NCI-H524 treated with DMSO at 0.1 percent for 48 hours (cell line): ENCODE results near the gene BUD31.
"Not testable (repeated sequence)": the region's sequence is repeated elsewhere in the genome, so short reads cannot be mapped to it uniquely, and the experiment has no call there.

Source experiments
- DNase-seq: peaks from one replicate; lab custom pipeline; 2025; lab: John Stamatoyannopoulos, UW

The BUD31 gene

DNA sequence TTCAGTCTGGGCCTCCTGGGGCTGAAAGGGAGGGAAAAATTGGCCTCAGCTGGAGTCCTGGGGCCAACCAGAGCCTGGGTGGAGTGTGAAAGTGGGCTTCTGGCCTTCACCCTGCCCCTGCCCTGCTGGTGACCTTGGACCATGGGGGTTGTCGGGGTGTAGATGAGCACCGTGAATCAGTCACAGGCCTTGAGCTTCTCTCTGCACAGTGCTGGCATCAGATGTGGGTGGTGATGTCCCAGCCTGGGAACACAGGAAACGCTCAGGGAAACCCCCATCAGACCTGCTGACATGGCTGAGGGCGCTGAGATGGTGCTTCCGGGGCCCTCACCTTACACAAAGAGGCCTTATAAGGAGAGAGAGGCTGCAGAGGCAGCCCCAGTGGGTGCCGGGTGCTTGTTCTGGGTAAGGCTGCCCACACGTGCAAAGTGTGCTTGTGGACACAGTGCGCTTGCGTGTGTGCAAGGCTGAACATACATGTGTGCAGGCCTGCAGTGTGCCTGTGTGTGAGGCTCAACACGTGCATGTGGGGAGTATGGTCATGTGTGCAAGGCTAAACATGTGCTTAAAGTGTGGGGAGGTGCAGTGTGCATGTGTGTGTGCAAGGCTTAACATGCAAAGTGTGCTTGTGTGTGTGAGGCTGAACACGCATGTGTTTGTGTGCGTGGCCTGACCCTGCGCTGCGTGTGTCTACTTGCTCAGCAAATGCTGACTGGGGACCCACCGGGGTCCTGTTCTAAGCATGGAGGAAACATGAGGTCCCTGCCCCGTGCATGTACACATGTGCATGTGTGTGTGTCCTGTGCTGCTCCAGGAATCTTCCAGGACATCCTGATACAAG, 27.7 kb upstream of the BUD31 start:
- DNase-seq = no peak

DNA sequence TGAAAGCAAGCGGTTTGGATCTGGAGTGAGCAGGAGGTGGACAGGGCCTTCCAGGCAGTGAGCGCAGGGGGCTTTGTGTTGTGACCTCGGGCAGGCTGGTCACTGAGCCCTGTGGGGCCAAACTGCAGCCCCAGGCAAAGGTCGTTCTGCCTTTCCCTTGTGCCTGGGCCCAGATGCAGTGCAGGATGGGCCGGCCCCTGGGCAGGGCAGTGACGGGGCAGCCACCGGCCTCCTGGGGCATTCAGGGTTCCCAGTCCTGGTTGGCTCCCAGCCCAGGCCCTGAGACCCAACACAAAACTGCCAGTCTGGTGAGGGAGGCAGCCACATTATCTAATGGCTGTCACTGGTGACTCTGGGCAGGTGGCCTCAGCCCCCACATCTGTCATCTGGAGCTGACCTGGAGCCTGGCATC, 27.1 kb upstream of the BUD31 start:
- DNase-seq = no peak

DNA sequence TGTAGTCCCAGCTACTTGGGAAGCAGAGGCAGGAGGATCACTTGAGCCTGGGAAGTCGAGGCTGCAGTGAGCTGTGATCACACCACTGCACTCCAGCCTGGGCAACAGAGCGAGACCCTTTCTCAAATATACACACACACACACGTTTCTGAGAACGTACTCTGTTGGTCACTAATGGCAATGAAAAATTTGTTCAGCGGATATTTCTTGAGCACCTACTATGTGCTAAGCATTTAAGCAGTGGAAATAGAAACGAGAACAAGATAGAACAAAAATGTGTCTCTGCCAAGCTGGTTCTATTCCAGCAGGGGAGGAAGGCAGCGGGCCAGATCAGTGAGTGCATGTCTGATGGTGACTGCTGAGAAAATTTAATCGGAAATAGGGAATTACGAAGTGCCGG, 25.6 kb upstream of the BUD31 start:
- no peak for DNase-seq

DNA sequence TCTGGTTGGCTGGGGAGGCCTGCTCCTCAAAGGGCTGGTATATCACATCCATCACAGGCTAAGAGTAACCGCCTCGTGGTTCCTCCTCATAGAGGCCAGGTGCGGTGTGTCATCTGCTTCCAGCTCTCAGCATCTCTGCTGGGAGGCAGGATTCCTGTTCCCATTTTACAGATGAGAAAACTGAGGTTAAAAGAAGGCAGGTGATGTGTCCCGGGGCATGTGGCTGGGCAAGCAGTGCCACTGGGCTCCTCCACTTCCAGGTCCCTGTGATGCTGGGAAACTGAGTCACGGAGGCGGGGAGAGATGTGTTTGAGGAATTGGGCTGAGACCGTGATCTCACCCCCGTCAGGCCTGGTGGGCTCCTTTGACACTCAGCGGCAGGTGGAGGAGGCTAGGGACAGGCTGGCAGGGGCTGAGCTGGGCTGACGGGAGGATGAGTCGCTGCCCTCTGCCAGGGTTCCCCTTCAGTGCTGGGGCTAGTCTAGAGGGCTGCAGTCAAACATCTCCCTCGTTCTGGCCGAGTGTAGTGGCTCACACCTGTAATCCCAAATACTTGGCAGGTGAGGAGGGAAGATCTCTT, 24.9 kb upstream of the BUD31 start:
- no peak for DNase-seq

DNA sequence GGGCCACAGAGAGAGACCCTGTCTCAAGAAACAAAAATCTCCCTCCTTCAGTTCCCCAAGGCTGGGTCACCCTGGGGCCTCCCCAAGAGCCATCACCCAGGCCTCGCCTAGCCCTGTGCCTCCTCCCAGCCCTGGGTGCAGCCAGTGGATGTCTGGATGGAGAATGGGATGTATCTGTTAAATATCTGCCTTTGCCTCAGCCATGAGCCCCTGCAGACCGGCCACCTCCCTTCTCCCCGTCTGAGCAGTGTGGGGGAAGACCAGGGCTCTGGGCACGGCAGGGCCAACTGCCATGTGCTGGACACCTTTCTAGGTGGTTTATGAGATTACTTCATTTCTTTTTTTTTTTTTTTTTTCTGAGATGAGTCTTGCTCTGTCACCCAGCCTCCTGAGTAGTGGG, 24.2 kb upstream of the BUD31 start:
- no peak for DNase-seq

DNA sequence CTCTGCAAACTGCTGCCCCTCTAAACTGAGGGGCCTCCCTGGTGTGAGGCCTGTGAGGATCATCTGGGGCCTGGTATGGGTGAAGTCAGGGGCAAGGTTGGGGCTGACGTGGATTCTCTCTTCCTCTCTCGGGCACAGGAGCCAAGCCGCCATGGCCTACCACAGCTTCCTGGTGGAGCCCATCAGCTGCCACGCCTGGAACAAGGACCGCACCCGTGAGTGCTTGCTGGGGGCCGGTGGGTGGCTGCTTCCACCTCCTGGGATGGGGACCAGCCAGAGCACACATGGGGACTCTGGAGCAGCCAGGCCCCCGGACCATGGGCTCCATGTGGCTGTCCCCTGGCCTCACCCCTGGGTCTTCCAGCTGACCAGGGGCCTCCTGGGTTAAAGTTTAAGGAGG, 23.2 kb upstream of the BUD31 start:
- DNase-seq = no peak

DNA sequence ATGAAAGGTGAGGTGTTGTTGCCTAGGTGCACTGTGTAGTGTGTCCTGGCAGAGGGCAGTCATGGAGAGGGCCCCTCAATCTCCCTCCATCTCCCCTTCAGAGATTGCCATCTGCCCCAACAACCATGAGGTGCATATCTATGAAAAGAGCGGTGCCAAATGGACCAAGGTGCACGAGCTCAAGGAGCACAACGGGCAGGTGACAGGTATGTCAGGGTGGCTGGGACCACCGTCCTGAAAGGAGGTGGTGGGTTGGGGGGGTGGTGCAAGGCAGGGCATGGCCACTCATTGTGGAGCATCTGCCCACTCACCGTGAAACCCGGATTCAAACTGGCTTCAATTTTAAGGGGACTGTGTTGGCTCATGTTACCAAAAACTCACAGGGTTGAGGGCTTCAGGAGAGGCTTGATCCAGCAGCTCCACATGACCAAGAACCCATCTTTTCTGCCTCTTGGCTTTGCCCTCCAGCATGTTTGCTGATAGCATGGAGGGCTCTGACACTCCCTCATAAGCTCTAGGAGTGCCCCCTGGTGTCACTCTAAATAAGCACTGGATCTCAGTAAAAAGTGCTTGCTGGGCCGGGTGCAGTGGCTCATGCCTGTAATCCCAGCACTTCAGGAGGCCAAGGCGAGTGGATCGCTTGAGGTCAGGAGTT, 22.1 kb upstream of the BUD31 start:
- no peak for DNase-seq

DNA sequence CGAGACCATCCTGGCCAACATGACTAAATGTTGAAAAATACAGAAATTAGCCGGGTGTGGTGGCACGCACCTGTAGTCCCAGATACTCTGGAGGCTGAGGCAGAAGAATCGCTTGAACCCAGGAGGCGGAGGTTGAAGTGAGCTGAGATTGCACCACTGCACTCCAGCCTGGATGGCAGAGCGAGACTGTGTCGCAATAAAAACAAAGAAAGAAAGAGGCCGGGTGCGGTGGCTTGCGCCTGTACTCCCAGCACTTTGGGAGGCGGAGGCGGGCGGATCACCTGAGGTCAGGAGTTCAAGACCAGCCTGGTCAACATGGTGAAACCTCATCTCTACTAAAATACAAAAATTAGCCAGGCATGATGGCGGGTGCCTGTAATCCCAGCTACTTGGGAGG, 21.5 kb upstream of the BUD31 start:
- DNase-seq = not testable (repeated sequence)

DNA sequence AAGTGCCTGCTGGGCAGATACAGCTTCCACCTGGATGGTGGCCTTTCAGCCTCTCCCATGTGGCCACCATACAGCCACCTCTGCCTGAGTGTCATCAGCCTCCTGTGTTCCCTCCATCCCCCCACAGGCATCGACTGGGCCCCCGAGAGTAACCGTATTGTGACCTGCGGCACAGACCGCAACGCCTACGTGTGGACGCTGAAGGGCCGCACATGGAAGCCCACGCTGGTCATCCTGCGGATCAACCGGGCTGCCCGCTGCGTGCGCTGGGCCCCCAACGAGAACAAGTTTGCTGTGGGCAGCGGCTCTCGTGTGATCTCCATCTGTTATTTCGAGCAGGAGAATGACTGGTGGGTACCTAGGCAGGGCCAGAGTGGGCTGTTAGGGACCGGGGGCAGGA, 20.9 kb upstream of the BUD31 start:
- DNase-seq = no peak

DNA sequence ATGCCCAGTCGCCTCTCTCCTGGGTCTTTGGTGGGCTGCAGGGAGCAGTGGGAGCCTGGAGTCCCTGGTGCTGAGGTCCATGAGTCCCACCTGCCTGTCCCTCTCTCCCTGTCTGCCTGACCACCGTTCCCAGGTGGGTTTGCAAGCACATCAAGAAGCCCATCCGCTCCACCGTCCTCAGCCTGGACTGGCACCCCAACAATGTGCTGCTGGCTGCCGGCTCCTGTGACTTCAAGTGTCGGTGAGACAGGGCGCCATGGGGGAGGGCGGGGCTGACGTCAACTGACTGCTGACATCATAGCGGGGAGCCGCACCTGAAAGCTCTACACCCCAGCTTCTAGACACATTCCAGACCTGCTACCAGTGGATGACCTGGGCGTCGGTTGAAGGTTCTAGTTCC, 19.0 kb upstream of the BUD31 start:
- no peak for DNase-seq

DNA sequence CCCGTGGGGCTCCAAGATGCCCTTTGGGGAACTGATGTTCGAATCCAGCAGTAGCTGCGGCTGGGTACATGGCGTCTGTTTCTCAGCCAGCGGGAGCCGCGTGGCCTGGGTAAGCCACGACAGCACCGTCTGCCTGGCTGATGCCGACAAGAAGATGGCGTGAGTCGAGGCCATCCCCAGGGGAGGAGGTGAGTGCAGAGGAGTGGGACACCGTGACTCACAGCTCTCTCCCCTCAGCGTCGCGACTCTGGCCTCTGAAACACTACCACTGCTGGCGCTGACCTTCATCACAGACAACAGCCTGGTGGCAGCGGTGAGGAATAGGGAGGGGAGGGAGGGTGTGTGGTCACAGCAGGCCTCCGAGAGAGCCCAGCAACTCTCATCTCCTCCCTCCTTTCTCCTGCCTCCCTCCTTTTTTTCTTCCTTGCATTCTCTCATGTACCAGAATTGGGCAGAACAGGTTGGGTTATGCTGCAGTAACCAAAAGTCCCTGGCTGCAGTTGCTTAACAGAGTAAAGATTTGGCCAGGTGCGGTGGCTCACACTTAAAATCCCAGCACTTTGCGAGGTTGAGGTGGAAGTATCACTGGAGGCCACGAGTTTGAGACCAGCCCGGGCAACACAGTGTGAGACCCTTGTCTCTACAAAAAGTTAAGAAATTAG, 17.7 kb upstream of the BUD31 start:
- no peak for DNase-seq

DNA sequence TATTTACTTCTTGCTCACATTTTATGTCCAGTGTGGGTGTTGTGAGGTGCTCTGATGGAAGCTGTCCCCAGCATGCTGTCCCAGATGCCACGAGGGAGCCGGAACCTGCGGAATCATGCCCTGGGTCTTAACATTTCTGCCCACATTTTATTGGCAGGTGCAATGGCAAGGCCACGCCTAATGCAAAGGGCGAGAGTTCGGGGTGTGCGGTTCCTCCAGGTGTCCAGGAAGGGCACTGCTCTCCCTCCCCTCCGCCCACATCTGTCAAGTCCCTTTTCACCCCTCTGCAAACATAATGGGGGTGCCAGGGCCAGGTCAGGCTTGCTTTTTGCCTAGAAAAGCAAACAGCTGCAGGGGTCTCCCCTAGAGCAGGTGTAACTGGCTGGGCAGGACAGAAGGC, 16.7 kb upstream of the BUD31 start:
- no peak for DNase-seq

DNA sequence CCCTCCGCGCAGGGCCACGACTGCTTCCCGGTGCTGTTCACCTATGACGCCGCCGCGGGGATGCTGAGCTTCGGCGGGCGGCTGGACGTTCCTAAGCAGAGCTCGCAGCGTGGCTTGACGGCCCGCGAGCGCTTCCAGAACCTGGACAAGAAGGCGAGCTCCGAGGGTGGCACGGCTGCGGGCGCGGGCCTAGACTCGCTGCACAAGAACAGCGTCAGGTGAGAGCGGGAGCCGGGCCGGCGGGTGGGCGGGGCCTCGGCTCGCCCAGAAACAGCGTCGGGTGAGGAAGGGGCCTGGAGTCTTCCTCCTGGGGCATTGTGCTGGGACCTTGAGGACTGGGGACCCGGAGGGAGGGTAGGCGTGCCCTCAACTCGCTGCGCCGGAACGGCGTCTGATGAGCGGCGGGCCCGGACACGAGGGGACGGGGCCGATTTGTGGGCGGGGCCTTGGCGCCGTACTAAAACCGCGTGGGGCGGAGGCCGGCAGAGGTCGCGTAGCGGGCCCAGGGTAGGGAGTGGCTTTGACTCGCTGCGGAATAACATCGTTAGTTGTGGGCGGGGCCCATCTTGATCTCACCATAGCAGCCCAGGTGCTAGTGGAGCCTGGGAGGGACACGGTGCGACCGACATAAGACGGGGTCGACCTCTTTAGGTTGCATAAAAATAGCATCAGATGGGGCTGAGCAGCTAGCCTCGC, 16.0 kb upstream of the BUD31 start:
- peak; percentile 37 for DNase-seq

DNA sequence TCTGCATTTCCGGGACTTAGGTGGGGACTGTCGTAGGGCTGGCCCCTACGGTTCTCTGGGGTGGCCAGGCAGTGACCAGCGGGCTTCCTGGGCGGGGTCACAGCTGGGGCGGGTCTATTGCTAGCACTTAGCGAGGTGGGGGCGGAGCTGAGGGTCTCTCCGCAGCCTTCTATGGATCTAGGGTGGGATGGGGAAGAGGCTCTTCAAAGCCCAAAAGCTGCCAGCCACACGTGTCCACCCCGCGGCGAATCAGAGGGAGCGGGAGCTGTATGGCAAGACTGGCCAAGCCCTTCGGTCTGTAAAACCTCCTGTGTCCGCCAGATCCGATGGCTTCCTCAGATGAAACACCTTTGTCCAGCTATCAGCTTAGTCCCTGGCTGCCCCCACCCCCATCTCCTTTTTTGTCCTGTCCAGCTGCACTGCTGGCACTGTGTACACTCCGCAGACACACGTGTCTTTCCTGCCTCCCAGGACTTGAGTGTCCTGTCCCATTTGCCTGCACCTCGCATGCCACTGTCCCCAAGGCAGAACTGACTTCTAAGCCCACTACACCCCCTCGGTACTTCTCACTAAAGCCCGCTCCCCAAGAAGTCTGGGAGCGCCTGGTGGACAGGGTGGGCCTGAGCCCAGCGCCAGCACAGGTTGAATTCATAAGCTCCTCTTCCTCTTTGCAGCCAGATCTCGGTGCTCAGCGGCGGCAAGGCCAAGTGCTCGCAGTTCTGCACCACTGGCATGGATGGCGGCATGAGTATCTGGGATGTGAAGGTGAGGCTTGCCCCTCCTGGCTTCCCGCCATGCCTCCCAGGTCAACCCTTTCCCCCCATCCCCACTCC, 15.2 kb upstream of the BUD31 start:
- no peak for DNase-seq

DNA sequence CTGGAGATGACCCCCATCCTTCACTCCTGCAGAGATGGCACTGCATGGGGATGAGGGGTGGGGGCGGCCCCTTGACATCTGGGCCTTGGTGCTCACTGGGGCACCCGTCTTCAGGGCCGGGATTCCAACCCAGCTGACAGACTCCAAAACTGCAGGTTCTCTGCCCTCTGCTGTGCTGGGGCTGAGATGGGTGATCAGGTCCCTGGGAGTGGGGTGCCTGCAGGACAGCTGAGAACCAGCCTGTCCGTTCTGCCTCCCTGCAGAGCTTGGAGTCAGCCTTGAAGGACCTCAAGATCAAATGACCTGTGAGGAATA, 14.6 kb upstream of the BUD31 start:
- DNase-seq = no peak

DNA sequence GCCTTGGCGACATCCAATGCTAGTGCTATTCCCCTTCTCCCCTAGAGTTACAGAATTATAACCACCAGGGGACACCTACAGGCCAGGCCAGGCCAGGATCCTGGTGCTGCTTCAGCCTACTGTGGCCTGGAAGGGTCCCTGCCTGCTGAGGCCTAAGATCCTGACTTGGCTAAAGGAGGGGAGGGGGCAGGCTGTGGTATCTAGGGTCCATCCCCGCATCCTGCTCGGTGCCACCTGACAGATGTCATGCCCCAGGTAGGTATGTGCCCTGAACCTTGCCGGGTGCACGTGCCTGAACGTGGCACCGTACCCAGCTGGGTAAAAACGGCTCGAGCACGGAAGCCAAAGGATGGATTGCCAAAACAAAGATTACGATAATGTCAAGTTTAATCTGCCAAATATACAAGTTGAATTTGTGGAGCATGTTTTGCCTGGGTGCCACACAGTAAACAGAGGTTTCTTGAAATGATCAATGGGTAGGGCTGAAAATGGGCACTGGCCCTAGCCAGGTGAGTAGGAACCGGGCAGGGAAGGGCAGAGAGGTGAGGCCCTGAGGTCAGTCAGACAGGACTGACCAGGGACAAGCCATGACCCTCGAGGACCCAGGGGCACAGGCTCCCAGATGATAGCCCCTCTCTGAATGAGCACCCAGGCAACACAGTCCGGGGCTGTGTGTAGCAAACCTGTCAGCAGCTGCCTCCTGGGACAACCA, 13.0 kb upstream of the BUD31 start:
- no peak for DNase-seq

DNA sequence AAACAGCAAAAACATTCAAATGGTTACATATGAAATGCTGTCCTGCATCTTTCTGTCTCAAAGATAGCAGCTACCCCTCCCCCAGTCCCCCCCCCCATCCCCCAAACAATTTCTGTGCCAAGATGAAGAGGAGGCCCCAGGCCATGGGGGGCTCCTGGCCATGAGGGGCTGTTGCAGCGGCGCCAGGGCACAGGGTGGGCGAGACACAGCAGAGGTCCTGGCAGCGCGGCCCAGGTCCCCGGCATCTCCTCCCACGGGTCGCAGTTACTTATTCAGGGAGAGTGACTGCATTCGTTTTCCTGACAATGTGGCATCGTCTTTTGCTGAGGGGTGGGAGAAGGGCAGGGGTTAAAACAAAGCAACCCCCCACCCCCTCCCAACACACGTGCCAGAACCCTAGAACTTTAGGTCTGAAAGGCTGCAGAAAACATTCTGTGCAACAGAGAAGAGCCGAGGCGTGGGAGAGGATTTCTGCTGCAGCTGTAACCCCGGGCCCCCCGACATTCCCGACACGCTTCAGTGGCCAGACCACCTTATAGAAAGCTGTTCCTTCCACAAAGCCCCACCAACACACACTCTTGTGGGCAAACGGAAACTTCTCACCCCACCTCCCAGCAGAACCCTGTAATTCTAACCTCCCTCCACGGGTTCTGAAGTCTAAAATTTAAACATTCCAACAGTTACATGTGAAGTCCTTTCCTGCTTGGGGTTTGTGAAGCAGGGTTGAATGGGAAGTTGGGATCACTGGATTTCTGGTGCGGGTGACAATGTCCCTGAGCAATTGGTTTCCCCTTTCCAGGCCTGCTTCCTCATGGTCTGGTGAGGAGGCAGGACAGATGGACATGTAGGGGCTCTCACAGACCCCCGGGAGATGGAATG, 12.1 kb upstream of the BUD31 start:
- DNase-seq = no peak

DNA sequence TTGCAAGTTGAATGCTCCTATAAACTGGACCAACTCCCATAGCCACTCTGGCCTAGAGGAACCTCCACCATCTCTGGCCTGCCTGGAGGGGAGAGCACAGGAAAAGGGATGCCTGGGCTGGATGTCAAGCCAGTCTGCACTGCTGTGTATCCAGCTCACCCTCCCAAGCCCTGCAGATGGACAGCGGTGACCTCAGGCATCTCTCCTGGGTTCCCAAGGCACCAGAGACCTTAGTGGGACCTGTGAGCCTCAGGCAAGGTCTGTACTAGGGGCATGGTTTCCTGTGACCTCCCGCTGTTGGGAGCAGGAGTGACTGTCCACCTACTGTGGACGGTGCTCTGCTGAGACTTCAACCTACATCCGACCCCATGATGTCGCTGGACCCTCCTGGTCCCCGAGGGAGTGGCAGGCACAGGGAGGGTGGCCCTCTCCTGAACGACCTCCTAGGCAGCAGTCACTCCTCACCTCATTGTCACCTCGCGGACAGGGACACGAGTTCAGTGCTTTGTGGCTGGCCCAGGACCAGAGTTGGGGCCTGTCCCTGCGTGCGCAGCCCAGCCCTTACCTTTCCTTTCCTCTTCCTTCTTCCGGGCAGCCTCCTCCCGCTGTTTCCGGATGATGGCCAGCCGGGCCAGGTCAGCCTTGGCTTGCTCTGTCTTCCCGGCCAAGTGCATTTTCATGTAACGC, 11.3 kb upstream of the BUD31 start:
- DNase-seq = no peak

DNA sequence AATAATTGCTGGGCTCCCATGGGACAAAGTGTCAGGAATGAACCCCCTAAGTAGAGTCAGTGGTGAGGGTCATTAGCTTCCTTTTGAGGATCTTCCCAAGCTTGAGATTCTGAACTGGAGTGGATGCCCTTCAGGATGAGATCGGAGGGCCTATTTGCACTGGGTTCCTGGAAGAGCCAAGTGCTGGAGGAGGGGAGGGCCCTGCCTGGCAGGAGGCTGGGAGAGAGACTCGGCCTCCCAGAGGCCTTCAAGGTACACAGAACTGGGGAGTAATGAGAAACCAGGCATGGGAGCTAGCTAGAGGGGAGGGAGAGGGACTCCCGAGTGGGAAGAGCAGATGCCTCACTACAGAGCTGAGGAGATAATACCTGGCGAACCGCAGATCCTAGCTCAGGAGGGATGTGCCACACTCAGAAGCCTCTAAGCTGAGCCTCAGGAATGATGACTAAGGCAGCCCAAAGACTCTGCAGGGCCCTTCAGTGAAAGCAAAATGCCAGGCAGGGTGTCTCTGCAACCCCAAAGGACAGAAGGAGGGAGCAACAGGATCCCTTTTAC, 9.8 kb upstream of the BUD31 start:
- DNase-seq = no peak
